Measurements from ENCODE around the gene PHF3. TPM values are rescaled to one million over a fixed set of nuclear protein-coding genes. Genes with fewer than 3 reads are reported as not detected.
A peak's percentile ranks its signal among the peaks of the same experiment; 100 is the strongest.

Gene PHF3, protein sequence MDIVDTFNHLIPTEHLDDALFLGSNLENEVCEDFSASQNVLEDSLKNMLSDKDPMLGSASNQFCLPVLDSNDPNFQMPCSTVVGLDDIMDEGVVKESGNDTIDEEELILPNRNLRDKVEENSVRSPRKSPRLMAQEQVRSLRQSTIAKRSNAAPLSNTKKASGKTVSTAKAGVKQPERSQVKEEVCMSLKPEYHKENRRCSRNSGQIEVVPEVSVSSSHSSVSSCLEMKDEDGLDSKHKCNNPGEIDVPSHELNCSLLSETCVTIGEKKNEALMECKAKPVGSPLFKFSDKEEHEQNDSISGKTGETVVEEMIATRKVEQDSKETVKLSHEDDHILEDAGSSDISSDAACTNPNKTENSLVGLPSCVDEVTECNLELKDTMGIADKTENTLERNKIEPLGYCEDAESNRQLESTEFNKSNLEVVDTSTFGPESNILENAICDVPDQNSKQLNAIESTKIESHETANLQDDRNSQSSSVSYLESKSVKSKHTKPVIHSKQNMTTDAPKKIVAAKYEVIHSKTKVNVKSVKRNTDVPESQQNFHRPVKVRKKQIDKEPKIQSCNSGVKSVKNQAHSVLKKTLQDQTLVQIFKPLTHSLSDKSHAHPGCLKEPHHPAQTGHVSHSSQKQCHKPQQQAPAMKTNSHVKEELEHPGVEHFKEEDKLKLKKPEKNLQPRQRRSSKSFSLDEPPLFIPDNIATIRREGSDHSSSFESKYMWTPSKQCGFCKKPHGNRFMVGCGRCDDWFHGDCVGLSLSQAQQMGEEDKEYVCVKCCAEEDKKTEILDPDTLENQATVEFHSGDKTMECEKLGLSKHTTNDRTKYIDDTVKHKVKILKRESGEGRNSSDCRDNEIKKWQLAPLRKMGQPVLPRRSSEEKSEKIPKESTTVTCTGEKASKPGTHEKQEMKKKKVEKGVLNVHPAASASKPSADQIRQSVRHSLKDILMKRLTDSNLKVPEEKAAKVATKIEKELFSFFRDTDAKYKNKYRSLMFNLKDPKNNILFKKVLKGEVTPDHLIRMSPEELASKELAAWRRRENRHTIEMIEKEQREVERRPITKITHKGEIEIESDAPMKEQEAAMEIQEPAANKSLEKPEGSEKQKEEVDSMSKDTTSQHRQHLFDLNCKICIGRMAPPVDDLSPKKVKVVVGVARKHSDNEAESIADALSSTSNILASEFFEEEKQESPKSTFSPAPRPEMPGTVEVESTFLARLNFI (N-terminal part only)
- polyA plus RNA-seq, result 54.8 TPM
- long read RNA-seq, donor 1, full-length matches to known transcripts, result 1 of 1 reads
- long read RNA-seq, donor 1, partial matches to known transcripts, result 0 of 1 reads
- long read RNA-seq, donor 1, other reads (novel, unspliced or antisense), result 0 of 1 reads
- long read RNA-seq, donor 2, partial matches to known transcripts, result 10 of 10 reads
- long read RNA-seq, donor 2, other reads (novel, unspliced or antisense), result 0 of 10 reads
- long read RNA-seq, donor 3, partial matches to known transcripts, result 110 of 110 reads
- long read RNA-seq, donor 3, other reads (novel, unspliced or antisense), result 0 of 110 reads
- long read RNA-seq, donor 4, result 0 reads
- long read RNA-seq, donor 5, full-length matches to known transcripts, result 1 of 1 reads
- long read RNA-seq, donor 5, partial matches to known transcripts, result 0 of 1 reads
- long read RNA-seq, donor 5, other reads (novel, unspliced or antisense), result 0 of 1 reads
- long read RNA-seq, donor 6, partial matches to known transcripts, result 78 of 78 reads
- long read RNA-seq, donor 6, other reads (novel, unspliced or antisense), result 0 of 78 reads
- long read RNA-seq, donor 7, partial matches to known transcripts, result 26 of 26 reads
- long read RNA-seq, donor 7, other reads (novel, unspliced or antisense), result 0 of 26 reads
- long read RNA-seq, donor 8, partial matches to known transcripts, result 16 of 16 reads
- long read RNA-seq, donor 8, other reads (novel, unspliced or antisense), result 0 of 16 reads
- long read RNA-seq, donor 9, partial matches to known transcripts, result 36 of 36 reads
- long read RNA-seq, donor 9, other reads (novel, unspliced or antisense), result 0 of 36 reads
- long read RNA-seq, donor 10, partial matches to known transcripts, result 6 of 6 reads
- long read RNA-seq, donor 10, other reads (novel, unspliced or antisense), result 0 of 6 reads
- long read RNA-seq, donor 11, partial matches to known transcripts, result 5 of 5 reads
- long read RNA-seq, donor 11, other reads (novel, unspliced or antisense), result 0 of 5 reads

DNA sequence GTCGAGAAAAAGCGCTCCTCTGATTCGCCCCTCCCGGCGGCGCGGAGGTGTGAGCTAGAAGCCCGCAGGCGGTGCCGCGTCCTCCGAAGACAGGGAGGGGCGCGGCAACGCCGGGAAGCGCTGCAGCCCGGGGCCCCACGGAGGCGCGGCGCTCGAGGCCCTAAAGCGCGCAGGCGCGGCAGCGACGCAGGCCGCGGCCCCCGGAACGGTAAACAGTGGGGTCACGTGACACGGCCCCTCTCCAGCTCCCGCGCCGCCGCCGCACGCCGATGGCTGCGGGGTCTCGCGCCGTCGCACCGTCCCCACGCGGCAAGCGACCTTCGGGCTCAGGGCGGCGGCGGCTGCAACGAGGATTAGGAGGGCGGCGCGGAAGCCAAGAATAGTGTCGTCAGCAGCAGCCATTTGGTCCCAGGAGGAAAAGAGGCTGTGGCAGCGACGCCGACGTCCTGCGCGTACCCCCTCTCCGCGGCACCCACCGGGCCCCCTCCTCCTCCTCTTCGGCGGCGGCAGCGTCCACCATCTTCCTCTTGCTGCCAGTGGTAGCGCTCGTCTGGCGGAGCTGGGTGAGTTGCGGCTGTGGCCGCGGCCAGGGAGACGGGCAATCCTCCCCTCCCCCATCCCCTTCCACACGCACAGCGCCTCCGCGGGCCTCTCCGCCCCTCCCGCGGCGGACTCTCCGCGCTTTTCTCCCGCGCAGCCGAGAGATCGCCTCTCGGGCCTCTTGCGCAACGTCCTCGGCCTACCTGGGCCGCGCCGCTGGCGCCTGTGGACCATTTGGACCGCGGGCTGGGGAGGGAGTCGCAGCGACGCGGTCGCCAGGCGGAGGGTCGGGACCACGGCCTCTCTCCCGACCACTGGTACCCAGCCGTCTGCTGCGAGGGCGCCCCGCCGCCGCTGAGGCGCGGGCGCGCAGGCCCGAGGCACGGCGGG is at the start of gene PHF3:
PHF3 (plus strand) TSS at position 215 of the 930 bp plus-strand sequence. CDS start 10,750 bp downstream, outside the sequence.
- peak; percentile 95 to 98 for DNase-seq
- H3K9me3 ChIP-seq (ENCODE audit: control insufficient read depth, low read depth, low read length), result peaks cover 3% of the 10 kb centered on the region
- H3K27me3 ChIP-seq (ENCODE audit: control insufficient read depth, insufficient read depth, low read length), result no peaks in the 10 kb centered on the region
- no peaks in the 10 kb centered on the region for H3K36me3 ChIP-seq (ENCODE audit: control insufficient read depth, insufficient read depth, low read length)
- peaks cover 17% of the 10 kb centered on the region for H3K4me1 ChIP-seq (ENCODE audit: control insufficient read depth, insufficient read depth, low read length)
- no CpG with 5 or more reads among the region's 126 CpGs for WGBS (ENCODE audit: insufficient coverage, low lambda C conversion rate)
- peak within 1 kb of the TSS; percentile 80 for H3K4me3 ChIP-seq (ENCODE audit: low read length)
- H3K27ac ChIP-seq (ENCODE audit: low read length), result peak within 1 kb of the TSS; percentile 99

DNA sequence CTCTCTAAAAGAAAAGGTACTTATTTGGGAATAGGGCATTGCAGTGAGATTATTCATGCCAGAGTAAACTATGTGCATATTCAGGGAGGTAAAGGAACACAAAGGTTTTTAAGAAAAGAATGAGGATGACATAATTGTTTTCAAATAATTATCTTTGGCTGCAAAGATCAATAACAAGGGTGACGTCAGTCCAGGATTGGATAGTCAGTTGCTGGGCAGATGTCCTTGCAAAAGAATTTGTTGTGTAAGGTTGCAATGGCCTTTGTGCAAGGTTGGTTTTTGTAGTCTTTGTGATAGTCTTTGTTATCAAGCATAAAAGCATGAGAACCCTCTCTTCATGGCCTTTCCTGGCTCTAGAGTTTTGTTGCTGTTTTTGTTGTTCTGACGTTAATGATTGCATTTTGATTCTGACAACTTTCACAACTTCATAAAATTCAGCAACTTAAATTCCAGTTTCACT is 45.6 kb upstream of the PHF3 start:
- H3K36me3 ChIP-seq (ENCODE audit: control insufficient read depth, insufficient read depth, low read length), result no peaks in the 10 kb centered on the region
- no peak for DNase-seq
- no peaks in the 10 kb centered on the region for H3K9me3 ChIP-seq (ENCODE audit: control insufficient read depth, low read depth, low read length)
- H3K27me3 ChIP-seq (ENCODE audit: control insufficient read depth, insufficient read depth, low read length), result no peaks in the 10 kb centered on the region
- WGBS (ENCODE audit: insufficient coverage, low lambda C conversion rate), result 80% methylated on average over 1 of the region's 2 CpGs
- no peaks in the 10 kb centered on the region for H3K4me1 ChIP-seq (ENCODE audit: control insufficient read depth, insufficient read depth, low read length)
- no peak overlapping the region for H3K27ac ChIP-seq (ENCODE audit: low read length)
- no peak overlapping the region for H3K4me3 ChIP-seq (ENCODE audit: low read length)

DNA sequence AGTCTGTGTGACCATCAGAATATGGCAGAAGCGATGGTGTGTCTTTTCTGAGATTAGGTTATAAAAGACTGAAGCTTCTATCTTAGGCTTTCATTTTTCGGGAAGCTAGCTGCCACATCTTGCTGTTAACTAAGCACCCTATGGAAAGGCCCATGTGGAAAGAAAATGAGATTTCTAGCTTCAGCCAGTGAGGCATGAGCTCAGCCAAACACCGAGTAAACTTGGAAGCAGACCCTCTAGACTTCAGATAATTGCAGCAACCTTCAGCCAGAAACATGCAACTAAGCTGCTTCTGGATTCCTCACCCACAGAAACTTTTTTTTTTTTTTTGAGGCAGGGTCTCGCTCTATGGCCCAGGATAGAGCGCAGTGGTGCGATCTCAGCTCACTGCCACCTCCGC is 42.7 kb upstream of the PHF3 start:
- H3K9me3 ChIP-seq (ENCODE audit: control insufficient read depth, low read depth, low read length), result no peaks in the 10 kb centered on the region
- no peaks in the 10 kb centered on the region for H3K36me3 ChIP-seq (ENCODE audit: control insufficient read depth, insufficient read depth, low read length)
- H3K4me3 ChIP-seq (ENCODE audit: low read length), result no peak overlapping the region
- no peak overlapping the region for H3K27ac ChIP-seq (ENCODE audit: low read length)
- H3K4me1 ChIP-seq (ENCODE audit: control insufficient read depth, insufficient read depth, low read length), result no peaks in the 10 kb centered on the region
- no peak for DNase-seq
- 100% methylated on average over 1 of the region's 7 CpGs for WGBS (ENCODE audit: insufficient coverage, low lambda C conversion rate)
- H3K27me3 ChIP-seq (ENCODE audit: control insufficient read depth, insufficient read depth, low read length), result no peaks in the 10 kb centered on the region

DNA sequence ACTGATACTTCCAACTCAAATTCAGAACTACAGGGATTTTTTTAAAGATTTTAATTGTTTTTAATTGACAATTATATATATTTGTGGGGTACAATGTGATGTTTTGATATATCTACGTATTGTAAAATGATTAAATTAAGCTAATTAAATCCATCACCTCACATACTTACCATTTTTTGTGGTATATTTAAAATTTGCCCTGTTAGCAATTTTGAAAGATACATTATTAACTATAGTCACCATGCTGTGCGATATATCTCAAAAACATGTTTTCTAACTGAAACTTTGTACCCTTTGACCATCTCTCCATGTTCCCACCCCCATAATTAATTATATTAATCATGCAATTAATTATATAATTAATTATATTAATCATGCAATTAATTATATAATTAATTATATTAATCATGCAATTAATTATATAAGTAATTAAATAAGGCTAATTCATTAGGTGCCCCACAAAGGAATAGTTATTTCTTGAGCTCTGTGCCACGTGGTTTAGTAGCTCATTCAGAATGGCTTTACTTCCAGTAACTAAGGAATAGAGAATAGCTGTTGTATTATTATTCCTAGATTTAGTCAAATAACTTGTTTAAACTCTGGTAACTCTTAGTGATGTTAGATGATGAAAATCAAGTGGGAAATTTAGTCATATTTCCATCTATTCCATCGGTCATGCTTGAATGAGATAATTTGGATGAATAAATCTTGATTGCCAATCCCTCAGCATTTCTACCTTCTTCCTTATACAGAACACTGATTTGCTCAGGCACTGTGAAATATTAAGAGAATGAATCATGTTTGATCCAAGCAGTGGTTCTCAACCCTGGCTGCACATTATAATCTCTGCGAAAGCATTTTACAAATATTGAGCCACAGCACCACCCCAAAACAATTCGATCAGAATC is 38.2 kb upstream of the PHF3 start:
- Histone ChIP-seq H3K27me3 (ENCODE audit: control insufficient read depth, insufficient read depth, low read length) (no peaks in the 10 kb centered on the region), H3K9me3 (ENCODE audit: control insufficient read depth, low read depth, low read length) (no peaks in the 10 kb centered on the region), H3K4me1 (ENCODE audit: control insufficient read depth, insufficient read depth, low read length) (no peaks in the 10 kb centered on the region), H3K27ac (ENCODE audit: low read length) (peak overlapping the region; percentile 65), H3K4me3 (ENCODE audit: low read length) (peak overlapping the region; percentile 66), H3K36me3 (ENCODE audit: control insufficient read depth, insufficient read depth, low read length) (no peaks in the 10 kb centered on the region)
- no peak for DNase-seq
- 80% methylated on average over 2 of the region's 6 CpGs for WGBS (ENCODE audit: insufficient coverage, low lambda C conversion rate)

DNA sequence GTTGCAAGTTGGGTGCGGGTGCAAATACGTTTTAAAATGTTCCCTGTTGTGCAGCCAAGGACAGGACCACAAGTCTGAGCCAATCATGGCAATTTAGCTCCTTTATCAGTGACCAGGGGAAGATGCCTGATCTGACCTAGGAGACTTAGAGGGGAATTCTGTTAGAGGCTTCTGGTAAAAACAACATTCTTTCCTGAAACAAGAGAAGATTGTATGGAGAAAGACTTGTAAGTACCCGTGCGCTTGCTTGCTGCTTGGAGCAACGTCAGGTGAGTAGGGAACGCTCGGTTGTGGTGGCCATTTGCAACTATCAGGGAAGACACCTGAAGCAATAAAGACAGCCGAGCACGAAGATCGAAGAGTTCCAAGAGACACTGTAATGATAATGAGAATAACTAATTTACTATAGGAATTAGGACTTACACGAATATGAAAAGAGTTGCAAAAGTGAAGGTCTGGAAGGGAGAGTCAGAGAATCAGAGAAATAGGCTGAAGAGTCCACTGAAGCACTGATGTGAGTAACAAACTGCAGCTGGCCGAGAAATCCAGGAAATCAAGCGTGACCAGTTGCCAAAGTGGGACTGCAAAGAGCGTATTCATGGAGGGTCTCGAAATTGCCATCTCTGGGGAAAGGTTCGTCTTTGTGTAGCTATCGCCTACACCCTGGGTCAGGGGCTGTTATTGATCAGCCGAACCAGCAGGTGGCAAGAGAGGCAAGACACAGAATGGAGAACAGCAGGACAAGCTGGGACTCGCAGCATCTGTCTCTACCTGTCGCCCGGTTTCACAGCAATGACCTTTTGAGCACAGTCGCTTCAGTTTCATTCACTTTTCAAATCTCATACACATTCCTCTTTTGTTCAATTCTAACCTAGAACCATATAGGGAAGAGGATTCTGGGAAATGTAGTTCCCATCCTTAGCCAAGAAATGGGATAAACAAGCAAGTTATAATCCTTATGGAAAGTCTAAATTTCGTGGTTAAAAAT is 37.3 kb upstream of the PHF3 start:
- peak; percentile 75 to 84 for DNase-seq
- Histone ChIP-seq H3K4me1 (ENCODE audit: control insufficient read depth, insufficient read depth, low read length) (no peaks in the 10 kb centered on the region), H3K9me3 (ENCODE audit: control insufficient read depth, low read depth, low read length) (no peaks in the 10 kb centered on the region), H3K4me3 (ENCODE audit: low read length) (peak overlapping the region; percentile 66), H3K27ac (ENCODE audit: low read length) (peak overlapping the region; percentile 65), H3K27me3 (ENCODE audit: control insufficient read depth, insufficient read depth, low read length) (no peaks in the 10 kb centered on the region), H3K36me3 (ENCODE audit: control insufficient read depth, insufficient read depth, low read length) (no peaks in the 10 kb centered on the region)
- WGBS (ENCODE audit: insufficient coverage, low lambda C conversion rate), result 10% methylated on average over 5 of the region's 23 CpGs

DNA sequence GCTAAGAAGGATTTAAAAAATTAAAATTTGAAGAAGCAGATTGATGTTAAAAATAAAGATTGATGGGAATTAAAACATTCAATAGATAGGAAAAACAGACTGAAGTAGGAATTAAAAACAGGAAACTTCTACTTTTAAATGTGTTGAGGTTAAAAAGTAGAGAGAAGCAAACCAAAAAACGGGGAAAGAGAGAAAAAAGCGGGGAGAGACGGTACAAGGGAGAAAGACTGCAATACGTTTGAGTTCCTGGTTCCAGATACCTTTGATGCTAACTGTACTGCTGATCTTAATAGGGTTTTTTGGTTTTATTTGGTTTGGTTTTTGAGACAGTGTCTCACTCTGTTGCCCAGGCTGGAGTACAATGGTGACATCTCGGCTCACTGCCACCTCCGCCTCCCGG is 36.4 kb upstream of the PHF3 start:
- no peak for DNase-seq
- Histone ChIP-seq H3K27me3 (ENCODE audit: control insufficient read depth, insufficient read depth, low read length) (no peaks in the 10 kb centered on the region), H3K36me3 (ENCODE audit: control insufficient read depth, insufficient read depth, low read length) (no peaks in the 10 kb centered on the region), H3K27ac (ENCODE audit: low read length) (no peak overlapping the region), H3K9me3 (ENCODE audit: control insufficient read depth, low read depth, low read length) (no peaks in the 10 kb centered on the region), H3K4me3 (ENCODE audit: low read length) (no peak overlapping the region), H3K4me1 (ENCODE audit: control insufficient read depth, insufficient read depth, low read length) (no peaks in the 10 kb centered on the region)
- 96% methylated on average over 3 of the region's 7 CpGs for WGBS (ENCODE audit: insufficient coverage, low lambda C conversion rate)

DNA sequence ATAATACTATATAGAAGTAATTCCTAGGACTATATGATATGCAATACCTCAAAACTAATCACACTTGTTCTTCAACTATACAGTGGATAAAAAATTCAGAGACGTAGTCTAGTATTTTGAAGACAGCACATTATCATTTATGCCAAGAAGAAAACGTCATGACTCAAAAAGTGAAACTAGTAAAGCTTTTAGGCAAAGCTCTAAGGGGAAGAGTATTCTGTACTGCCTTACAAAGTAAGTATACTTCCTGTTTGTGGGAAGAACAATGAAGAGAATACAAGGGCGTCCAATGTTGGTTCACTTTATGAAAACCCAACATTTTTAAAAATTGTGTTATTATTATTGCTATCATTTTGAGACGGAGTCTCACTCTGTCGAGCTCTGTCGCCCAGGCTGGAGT is 35.5 kb upstream of the PHF3 start:
- Histone ChIP-seq H3K4me3 (ENCODE audit: low read length) (no peak overlapping the region), H3K9me3 (ENCODE audit: control insufficient read depth, low read depth, low read length) (no peaks in the 10 kb centered on the region), H3K36me3 (ENCODE audit: control insufficient read depth, insufficient read depth, low read length) (no peaks in the 10 kb centered on the region), H3K4me1 (ENCODE audit: control insufficient read depth, insufficient read depth, low read length) (no peaks in the 10 kb centered on the region), H3K27me3 (ENCODE audit: control insufficient read depth, insufficient read depth, low read length) (no peaks in the 10 kb centered on the region), H3K27ac (ENCODE audit: low read length) (no peak overlapping the region)
- no CpG with 5 or more reads among the region's 6 CpGs for WGBS (ENCODE audit: insufficient coverage, low lambda C conversion rate)
- DNase-seq, result no peak
